Measurements from ENCODE around the gene ARL13B. TPM values are rescaled to one million over a fixed set of nuclear protein-coding genes. Genes with fewer than 3 reads are reported as not detected.
A peak's percentile ranks its signal among the peaks of the same experiment; 100 is the strongest.
"Not testable (repeated sequence)": the region's sequence is repeated elsewhere in the genome, so short reads cannot be mapped to it uniquely, and the experiment has no call there.

The ARL13B gene
- total RNA-seq, result 10 to 100 TPM in 1 of 2 experiments, 1 to 10 TPM in 1; 8.7 to 11.2 TPM

- Mint-ChIP-seq H3K4me1 (peaks cover 16% of the 10 kb centered on the region), H3K4me3 (peak within 1 kb of the TSS; percentile 82), H3K9me3 (ENCODE audit: low read depth) (no peaks in the 10 kb centered on the region), H3K36me3 (ENCODE audit: low read depth) (no peaks in the 10 kb centered on the region), H3K27me3 (peaks cover 2% of the 10 kb centered on the region), H3K27ac (peak within 1 kb of the TSS; percentile 51)
- ATAC-seq (peak; percentile 100), DNase-seq (peak; percentile 96)
- ChIA-PET CTCF (interaction anchor here (1.4 kb wide), 1 partner anchor 23 kb away, joined by 3 read pairs; no protein-coding TSS in a partner anchor), POLR2A (interaction anchor here (1.0 kb wide), 1 partner anchor 83 kb away, joined by 5 read pairs; the partner anchor contains the start of genes DHFR2 and NSUN3)
- intact Hi-C loops (cut with DNase I, micrococcal nuclease), result loop anchor here (1.0 to 2.0 kb wide), 2 partner anchors 25 to 83 kb away; partner anchors contain the start of gene NSUN3 (in 1 of the 2)
These were observed at the start of gene ARL13B for GRCh38 chr3:93979850-93980676. Gene ARL13B, plus strand, starts transcription at chr3:93980155. Its CDS starts 269 bp downstream, at chr3:93980424.

GRCh38 chr3:93931597-93932229 is 48.2 kb upstream of the ARL13B start:
- intact Hi-C loops (cut with DNase I, micrococcal nuclease), result no loop called here
- Mint-ChIP-seq H3K36me3 (ENCODE audit: low read depth) (no peaks in the 10 kb centered on the region), H3K27ac (no peak overlapping the region), H3K4me1 (no peaks in the 10 kb centered on the region), H3K4me3 (no peak overlapping the region), H3K27me3 (no peaks in the 10 kb centered on the region), H3K9me3 (ENCODE audit: low read depth) (no peaks in the 10 kb centered on the region)
- CTCF ChIA-PET, result interaction anchor here (0.8 kb wide), 1 partner anchor 12 kb away, joined by 3 read pairs; no protein-coding TSS in a partner anchor
- ATAC-seq (no peak), DNase-seq (no peak)
- POLR2A ChIA-PET, result no interaction called here

- Mint-ChIP-seq H3K36me3 (ENCODE audit: low read depth) (no peaks in the 10 kb centered on the region), H3K27ac (no peak overlapping the region), H3K4me3 (no peak overlapping the region), H3K9me3 (ENCODE audit: low read depth) (no peaks in the 10 kb centered on the region), H3K27me3 (no peaks in the 10 kb centered on the region), H3K4me1 (no peaks in the 10 kb centered on the region)
- POLR2A ChIA-PET, result no interaction called here
- DNase-seq (no peak), ATAC-seq (no peak)
- CTCF ChIA-PET, result no interaction called here
- intact Hi-C loops (cut with DNase I, micrococcal nuclease), result no loop called here
These were observed 45.4 kb upstream of the ARL13B start for GRCh38 chr3:93934366-93935046.

GRCh38 chr3:93936549-93936948 is 43.4 kb upstream of the ARL13B start:
- CTCF ChIA-PET, result no interaction called here
- Mint-ChIP-seq H3K4me3 (no peak overlapping the region), H3K27me3 (no peaks in the 10 kb centered on the region), H3K36me3 (ENCODE audit: low read depth) (no peaks in the 10 kb centered on the region), H3K4me1 (no peaks in the 10 kb centered on the region), H3K27ac (no peak overlapping the region), H3K9me3 (ENCODE audit: low read depth) (no peaks in the 10 kb centered on the region)
- POLR2A ChIA-PET, result no interaction called here
- ATAC-seq (no peak), DNase-seq (no peak)
- intact Hi-C loops (cut with DNase I, micrococcal nuclease), result no loop called here

GRCh38 chr3:93937485-93937884 is 42.5 kb upstream of the ARL13B start:
- H3K4me1 Mint-ChIP-seq; DNase-seq; H3K27ac Mint-ChIP-seq; H3K9me3 Mint-ChIP-seq (ENCODE audit: low read depth); POLR2A ChIA-PET; H3K36me3 Mint-ChIP-seq (ENCODE audit: low read depth); CTCF ChIA-PET; H3K27me3 Mint-ChIP-seq; ATAC-seq; H3K4me3 Mint-ChIP-seq; intact Hi-C loops (cut with DNase I, micrococcal nuclease): not testable (repeated sequence)

GRCh38 chr3:93949958-93950357 is 30.0 kb upstream of the ARL13B start:
- H3K4me1 Mint-ChIP-seq; intact Hi-C loops (cut with DNase I, micrococcal nuclease); H3K36me3 Mint-ChIP-seq (ENCODE audit: low read depth); H3K9me3 Mint-ChIP-seq (ENCODE audit: low read depth); H3K27me3 Mint-ChIP-seq; ATAC-seq; CTCF ChIA-PET; POLR2A ChIA-PET; H3K4me3 Mint-ChIP-seq; DNase-seq; H3K27ac Mint-ChIP-seq: not testable (repeated sequence)

- intact Hi-C loops (cut with DNase I, micrococcal nuclease), result no loop called here
- H3K27ac Mint-ChIP-seq, result no peak overlapping the region
- ATAC-seq (no peak), DNase-seq (no peak)
- H3K4me3 Mint-ChIP-seq, result no peak overlapping the region
- H3K4me1 Mint-ChIP-seq, result no peaks in the 10 kb centered on the region
- POLR2A ChIA-PET, result no interaction called here
- H3K36me3 Mint-ChIP-seq (ENCODE audit: low read depth), result no peaks in the 10 kb centered on the region
- H3K9me3 Mint-ChIP-seq (ENCODE audit: low read depth), result no peaks in the 10 kb centered on the region
- peaks cover 13% of the 10 kb centered on the region for H3K27me3 Mint-ChIP-seq
- CTCF ChIA-PET, result interaction anchor here (1.0 kb wide), 1 partner anchor 15 kb away, joined by 5 read pairs; no protein-coding TSS in a partner anchor
These were observed 18.9 kb upstream of the ARL13B start for GRCh38 chr3:93961026-93961425.

- intact Hi-C loops (cut with DNase I, micrococcal nuclease), result no loop called here
- Mint-ChIP-seq H3K36me3 (ENCODE audit: low read depth) (no peaks in the 10 kb centered on the region), H3K4me3 (no peak overlapping the region), H3K4me1 (no peaks in the 10 kb centered on the region), H3K27ac (no peak overlapping the region), H3K27me3 (peaks cover 11% of the 10 kb centered on the region), H3K9me3 (ENCODE audit: low read depth) (no peaks in the 10 kb centered on the region)
- no peak for DNase-seq
- no peak for ATAC-seq
- CTCF ChIA-PET, result no interaction called here
- POLR2A ChIA-PET, result no interaction called here
These were observed 18.5 kb upstream of the ARL13B start for GRCh38 chr3:93961489-93961888.

GRCh38 chr3:93962798-93963197 is 17.2 kb upstream of the ARL13B start:
- POLR2A ChIA-PET, result no interaction called here
- CTCF ChIA-PET, result interaction anchor here (1.2 kb wide), 1 partner anchor 107 kb away, joined by 3 read pairs; no protein-coding TSS in a partner anchor

GRCh38 chr3:93965106-93965505 is 14.8 kb upstream of the ARL13B start:
- H3K36me3 Mint-ChIP-seq (ENCODE audit: low read depth); H3K27ac Mint-ChIP-seq; DNase-seq; H3K4me1 Mint-ChIP-seq; intact Hi-C loops (cut with DNase I, micrococcal nuclease); H3K4me3 Mint-ChIP-seq; H3K27me3 Mint-ChIP-seq; ATAC-seq; CTCF ChIA-PET; POLR2A ChIA-PET; H3K9me3 Mint-ChIP-seq (ENCODE audit: low read depth): not testable (repeated sequence)

More at GRCh38 chr3:93962798-93963197, 17.2 kb upstream of the ARL13B start:
- H3K36me3 Mint-ChIP-seq (ENCODE audit: low read depth), result no peaks in the 10 kb centered on the region
- H3K27me3 Mint-ChIP-seq, result peaks cover 9% of the 10 kb centered on the region
- no peak for ATAC-seq
- H3K4me3 Mint-ChIP-seq, result no peak overlapping the region
- no peak overlapping the region for H3K27ac Mint-ChIP-seq
- intact Hi-C loops (cut with DNase I, micrococcal nuclease), result no loop called here
- DNase-seq, result no peak
- no peaks in the 10 kb centered on the region for H3K9me3 Mint-ChIP-seq (ENCODE audit: low read depth)
- no peaks in the 10 kb centered on the region for H3K4me1 Mint-ChIP-seq

- peaks cover 9% of the 10 kb centered on the region for H3K4me1 Mint-ChIP-seq
- H3K4me3 Mint-ChIP-seq, result no peak overlapping the region
- no peak for ATAC-seq
- ChIA-PET CTCF (no interaction called here), POLR2A (no interaction called here)
- DNase-seq, result no peak
- H3K36me3 Mint-ChIP-seq (ENCODE audit: low read depth), result no peaks in the 10 kb centered on the region
- intact Hi-C loops (cut with DNase I, micrococcal nuclease), result no loop called here
- peaks cover 10% of the 10 kb centered on the region for H3K27me3 Mint-ChIP-seq
- no peak overlapping the region for H3K27ac Mint-ChIP-seq
- no peaks in the 10 kb centered on the region for H3K9me3 Mint-ChIP-seq (ENCODE audit: low read depth)
These were observed 10.5 kb upstream of the ARL13B start for GRCh38 chr3:93969443-93969842.

Data from activated CD4-positive, alpha-beta T cell treated with anti-CD3 and anti-CD28 coated beads for 36 hours (primary cell).